GM12892 (cell line): ENCODE measurements around the gene ZBTB46.
"Not testable (repeated sequence)": the region's sequence is repeated elsewhere in the genome, so short reads cannot be mapped to it uniquely, and the experiment has no call there.

Experiments used
- POLR2A ChIP-seq: IDR thresholded peaks from 2 replicates; pipeline ENCODE4 v1.6.1; 2011; ENCODE audit warnings: low read depth, low read length, control low read depth
- POLR2AphosphoS5 ChIP-seq: IDR thresholded peaks from 2 replicates; pipeline ENCODE4 v1.6.1; 2011; ENCODE audit warnings: low read depth, low read length, control low read depth

DNA sequence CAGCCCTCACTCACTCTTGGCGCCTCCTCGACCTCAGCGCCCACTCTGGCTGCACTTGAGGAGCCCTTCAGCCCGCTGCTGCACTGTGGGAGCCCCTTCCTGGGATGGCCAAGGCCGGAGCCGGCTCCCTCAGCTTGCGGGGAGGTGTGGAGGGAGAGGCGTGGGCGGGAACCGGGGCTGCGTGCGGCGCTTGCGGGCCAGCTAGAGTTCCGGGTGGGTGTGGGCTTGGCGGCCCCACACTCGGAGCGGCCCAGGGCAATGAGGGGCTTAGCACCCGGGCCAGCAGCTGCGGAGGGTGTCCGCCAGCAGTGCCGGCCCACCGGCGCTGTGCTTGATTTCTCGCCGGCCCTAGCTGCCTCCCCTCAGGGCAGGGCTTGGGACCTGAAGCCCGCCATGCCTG lies 30.7 kb downstream of the ZBTB46 start:
- TF ChIP-seq POLR2A, POLR2AphosphoS5: not testable (repeated sequence)
